SK-N-SH (cell line): ENCODE data around the gene PSMB10. TPM values are rescaled to one million over a fixed set of nuclear protein-coding genes. Genes with fewer than 3 reads are reported as not detected.
A peak's percentile ranks its signal among the peaks of the same experiment; 100 is the strongest.

Experiments
- CTCF ChIA-PET: fragments of 300-600, 350-600 bp; formaldehyde crosslinking; extraction: SDS; loops from one replicate; lab custom pipeline; 2021; lab: Yijun Ruan, JAX
- POLR2A ChIA-PET: fragments of 350-600 bp; sonication (Branson Sonifier 250); formaldehyde crosslinking; extraction: SDS; loops from one replicate; lab custom pipeline; 2020; ENCODE audit warnings: antibody characterized with exemption, inconsistent platforms; lab: Yijun Ruan, JAX
- DNase-seq: peaks from one replicate; pipeline ENCODE4 v3.0.0; 2012
- H2AFZ ChIP-seq: fragments of 200-600 bp; sonication (generic); 2 replicates; pipeline ENCODE4 v1.8.1; 2016; ENCODE audit warnings: antibody characterized with exemption, mild to moderate bottlenecking, low read depth
- H3F3A ChIP-seq: fragments of 200-600 bp; sonication (generic); replicated peaks from 2 replicates; pipeline ENCODE3; 2016; ENCODE audit warnings: antibody characterized with exemption, mild to moderate bottlenecking; ENCODE audit not compliant: insufficient read depth
- H3K27ac ChIP-seq, 2 experiments: fragments of 200-500 bp in 1 of 2; fragments of 200-600 bp in 1 of 2; sonication (Bioruptor generic) in 1 of 2; sonication (generic), shearing (Covaris generic) in 1 of 2; 2 replicates each; pipeline versions ENCODE4 v1.5.1 to v1.6.1; 2014 to 2016; ENCODE audit warnings: low read depth in 2 of 2, inconsistent platforms in 1 of 2, low read length in 1 of 2, mild to moderate bottlenecking in 1 of 2, mixed read lengths in 1 of 2
- H3K27me3 ChIP-seq: fragments of 200-600 bp; sonication (generic), shearing (Covaris generic); 2 replicates; pipeline ENCODE4 v1.6.1; 2016; ENCODE audit warnings: mixed run types; ENCODE audit not compliant: insufficient read depth
- H3K36me3 ChIP-seq, 2 experiments: fragments of 200-500 bp in 1 of 2; fragments of 200-600 bp in 1 of 2; sonication (Bioruptor generic) in 1 of 2; sonication (generic) in 1 of 2; replicated peaks in 1 of 2; 2 replicates each; pipeline versions ENCODE3 to v1.5.1; 2014 to 2016; ENCODE audit warnings: low read length in 1 of 2, mild to moderate bottlenecking in 1 of 2; ENCODE audit not compliant: insufficient read depth in 2 of 2, control insufficient read depth in 1 of 2
- H3K4me1 ChIP-seq, 2 experiments: fragments of 200-500 bp in 1 of 2; fragments of 200-600 bp in 1 of 2; sonication (Bioruptor generic) in 1 of 2; sonication (generic), shearing (Covaris generic) in 1 of 2; 2 replicates each; pipeline versions ENCODE4 v1.5.1 to v1.6.1; 2014 to 2016; ENCODE audit warnings: low read depth in 1 of 2, low read length in 1 of 2, mixed run types in 1 of 2; ENCODE audit not compliant: insufficient read depth in 2 of 2, control insufficient read depth in 1 of 2
- H3K4me2 ChIP-seq: fragments of 200-600 bp; sonication (generic), shearing (Covaris generic); 2 replicates; pipeline ENCODE4 v1.6.1; 2017; ENCODE audit warnings: mixed run types
- H3K4me3 ChIP-seq, 2 experiments: fragments of 200-500 bp in 1 of 2; fragments of 200-600 bp in 1 of 2; sonication (Bioruptor generic) in 1 of 2; sonication (generic), shearing (Covaris generic) in 1 of 2; 2 replicates each; pipeline versions ENCODE4 v1.5.1 to v1.8.1; 2014 to 2016; ENCODE audit warnings: low read depth in 2 of 2, inconsistent platforms in 1 of 2, low read length in 1 of 2, mild to moderate bottlenecking in 1 of 2, mixed read lengths in 1 of 2, moderate library complexity in 1 of 2
- H3K79me2 ChIP-seq: fragments of 200-600 bp; sonication (generic); 2 replicates; pipeline ENCODE4 v1.8.1; 2017; ENCODE audit warnings: mild to moderate bottlenecking; ENCODE audit not compliant: insufficient read depth
- H3K9ac ChIP-seq: fragments of 200-600 bp; sonication (generic); 2 replicates; pipeline ENCODE4 v1.6.1; 2017; ENCODE audit warnings: mixed run types
- H3K9me2 ChIP-seq: fragments of 200-600 bp; sonication (generic); 2 replicates; pipeline ENCODE4 v1.6.1; 2017; ENCODE audit warnings: mixed run types
- H3K9me3 ChIP-seq: fragments of 200-600 bp; sonication (generic); 2 replicates; pipeline ENCODE4 v1.6.1; 2017; ENCODE audit warnings: mixed run types, mild to moderate bottlenecking, moderate library complexity
- H4K20me1 ChIP-seq: fragments of 200-600 bp; sonication (generic); 2 replicates; pipeline ENCODE4 v1.6.1; 2017; ENCODE audit warnings: mild to moderate bottlenecking, mixed run types; ENCODE audit not compliant: insufficient read depth
- EP300 ChIP-seq, 2 experiments: IDR thresholded peaks; 2 replicates each; pipeline versions ENCODE4 v1.4.0 to v1.6.1; 2012; ENCODE audit warnings: borderline replicate concordance in 1 of 2, low read depth in 1 of 2, low read length in 1 of 2
- EZH2phosphoT487 ChIP-seq: fragments of 200-600 bp; sonication (generic); IDR thresholded peaks from 2 replicates; pipeline ENCODE4 v1.6.1; 2017; ENCODE audit warnings: low read depth, mixed run types, mild to moderate bottlenecking, antibody characterized with exemption, moderate library complexity, borderline replicate concordance
- GATA2 ChIP-seq: sonication (generic); formaldehyde crosslinking; IDR thresholded peaks from 2 replicates; pipeline ENCODE4 v1.5.0; 2020; ENCODE audit warnings: mild to moderate bottlenecking, missing genetic modification reagents
- MEF2A ChIP-seq: IDR thresholded peaks from 2 replicates; pipeline ENCODE4 v1.4.0; 2012; ENCODE audit warnings: low read depth, borderline replicate concordance
- RAD21 ChIP-seq: IDR thresholded peaks from 2 replicates; pipeline ENCODE4 v1.6.1; 2012; ENCODE audit warnings: mild to moderate bottlenecking, low read length
- SIN3A ChIP-seq: IDR thresholded peaks from 2 replicates; pipeline ENCODE4 v1.6.1; 2012; ENCODE audit warnings: low read depth, mild to moderate bottlenecking, low read length, moderate library complexity, borderline replicate concordance
- TCF12 ChIP-seq: IDR thresholded peaks from 2 replicates; pipeline ENCODE4 v1.4.0; 2012
- YY1 ChIP-seq: IDR thresholded peaks from 2 replicates; pipeline ENCODE4 v1.4.0; 2012; ENCODE audit warnings: low read depth, mild to moderate bottlenecking
- WGBS: methylation state at CpG from one replicate; pipeline ENCODE4 v1.1.6; 2017; ENCODE audit warnings: low lambda C conversion rate; 5-methylcytosine and 5-hydroxymethylcytosine counted together
- polyA plus RNA-seq, 3 experiments: library from polyadenylated mRNA; depleted of rRNA; stranded (reverse); fragments of >200 nt; gene quantifications; 2 replicates each; pipeline ENCODE4 v1.2.3, GENCODE V29; 2012
- TF ChIP-seq, protein P1 (sequence below): IDR thresholded peaks from 2 replicates; pipeline ENCODE4 v1.6.1; 2012; ENCODE audit warnings: mild to moderate bottlenecking, low read depth, low read length, moderate library complexity
- TF ChIP-seq, protein P2 (sequence below): fragments of 150-350 bp; IDR thresholded peaks from 2 replicates; pipeline ENCODE4 v1.6.1; 2016; ENCODE audit warnings: mild to moderate bottlenecking, low read depth, low read length

The PSMB10 gene
- polyA plus RNA-seq, 1 of the 3 experiments (the other 2 are of a cell fraction), result 57.8 TPM

DNA sequence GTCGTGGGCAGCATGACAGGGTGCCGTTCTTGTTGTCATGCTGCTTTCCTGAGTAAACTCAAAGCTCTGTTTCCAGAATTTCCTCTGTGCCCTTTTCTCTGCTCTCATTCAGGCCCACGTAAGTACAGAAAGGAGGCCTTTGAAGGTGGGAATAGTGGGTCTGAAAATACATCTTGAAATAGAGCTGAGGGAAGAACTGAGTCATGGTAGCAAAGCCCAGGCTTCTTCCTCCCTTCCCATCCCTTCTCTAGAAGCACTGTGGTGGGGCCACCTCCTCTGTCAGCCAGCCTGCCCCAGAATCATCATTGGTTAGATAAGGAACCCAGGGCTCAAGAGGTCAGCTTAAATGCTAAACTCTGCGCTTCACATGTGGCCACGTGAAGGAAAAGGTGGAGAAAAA, 14.4 kb downstream of the PSMB10 start:
- Histone ChIP-seq H4K20me1 (peaks cover 31% of the 10 kb centered on the region), H2AFZ (no peak overlapping the region), H3F3A (peaks cover 12% of the 10 kb centered on the region), H3K27me3 (no peaks in the 10 kb centered on the region), H3K79me2 (peaks cover 28% of the 10 kb centered on the region), H3K9ac (no peak overlapping the region), H3K4me2 (no peak overlapping the region), H3K9me3 (no peaks in the 10 kb centered on the region), H3K36me3 (peaks cover 0 to 19% of the 10 kb centered on the region in 2 experiments), H3K27ac (peak overlapping the region in 1 of 2 experiments; percentile 65; a peak in 1 of 4 replicates), H3K9me2 (no peaks in the 10 kb centered on the region), H3K4me3 (no peak overlapping the region), H3K4me1 (peaks cover 6 to 41% of the 10 kb centered on the region in 2 experiments; a peak in 2 of 4 replicates)
- TF ChIP-seq YY1, result no peak
- TF ChIP-seq, protein P1, sequence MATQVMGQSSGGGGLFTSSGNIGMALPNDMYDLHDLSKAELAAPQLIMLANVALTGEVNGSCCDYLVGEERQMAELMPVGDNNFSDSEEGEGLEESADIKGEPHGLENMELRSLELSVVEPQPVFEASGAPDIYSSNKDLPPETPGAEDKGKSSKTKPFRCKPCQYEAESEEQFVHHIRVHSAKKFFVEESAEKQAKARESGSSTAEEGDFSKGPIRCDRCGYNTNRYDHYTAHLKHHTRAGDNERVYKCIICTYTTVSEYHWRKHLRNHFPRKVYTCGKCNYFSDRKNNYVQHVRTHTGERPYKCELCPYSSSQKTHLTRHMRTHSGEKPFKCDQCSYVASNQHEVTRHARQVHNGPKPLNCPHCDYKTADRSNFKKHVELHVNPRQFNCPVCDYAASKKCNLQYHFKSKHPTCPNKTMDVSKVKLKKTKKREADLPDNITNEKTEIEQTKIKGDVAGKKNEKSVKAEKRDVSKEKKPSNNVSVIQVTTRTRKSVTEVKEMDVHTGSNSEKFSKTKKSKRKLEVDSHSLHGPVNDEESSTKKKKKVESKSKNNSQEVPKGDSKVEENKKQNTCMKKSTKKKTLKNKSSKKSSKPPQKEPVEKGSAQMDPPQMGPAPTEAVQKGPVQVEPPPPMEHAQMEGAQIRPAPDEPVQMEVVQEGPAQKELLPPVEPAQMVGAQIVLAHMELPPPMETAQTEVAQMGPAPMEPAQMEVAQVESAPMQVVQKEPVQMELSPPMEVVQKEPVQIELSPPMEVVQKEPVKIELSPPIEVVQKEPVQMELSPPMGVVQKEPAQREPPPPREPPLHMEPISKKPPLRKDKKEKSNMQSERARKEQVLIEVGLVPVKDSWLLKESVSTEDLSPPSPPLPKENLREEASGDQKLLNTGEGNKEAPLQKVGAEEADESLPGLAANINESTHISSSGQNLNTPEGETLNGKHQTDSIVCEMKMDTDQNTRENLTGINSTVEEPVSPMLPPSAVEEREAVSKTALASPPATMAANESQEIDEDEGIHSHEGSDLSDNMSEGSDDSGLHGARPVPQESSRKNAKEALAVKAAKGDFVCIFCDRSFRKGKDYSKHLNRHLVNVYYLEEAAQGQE, result no peak
- TF ChIP-seq GATA2 (CRISPR knock-in tag), result no peak
- TF ChIP-seq EP300 (IDR thresholded peaks at IDR 0.05; ENCODE audit: borderline replicate concordance in 1 of 2, low read depth in 1 of 2, low read length in 1 of 2), result no peak
- TF ChIP-seq, protein P2, sequence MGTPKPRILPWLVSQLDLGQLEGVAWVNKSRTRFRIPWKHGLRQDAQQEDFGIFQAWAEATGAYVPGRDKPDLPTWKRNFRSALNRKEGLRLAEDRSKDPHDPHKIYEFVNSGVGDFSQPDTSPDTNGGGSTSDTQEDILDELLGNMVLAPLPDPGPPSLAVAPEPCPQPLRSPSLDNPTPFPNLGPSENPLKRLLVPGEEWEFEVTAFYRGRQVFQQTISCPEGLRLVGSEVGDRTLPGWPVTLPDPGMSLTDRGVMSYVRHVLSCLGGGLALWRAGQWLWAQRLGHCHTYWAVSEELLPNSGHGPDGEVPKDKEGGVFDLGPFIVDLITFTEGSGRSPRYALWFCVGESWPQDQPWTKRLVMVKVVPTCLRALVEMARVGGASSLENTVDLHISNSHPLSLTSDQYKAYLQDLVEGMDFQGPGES, result no peak
- no peak for TF ChIP-seq TCF12
- no peak for TF ChIP-seq MEF2A
- TF ChIP-seq EZH2phosphoT487, result no peak
- TF ChIP-seq SIN3A, result no peak
- ChIA-PET CTCF (interaction anchor here (1.0 to 28.1 kb wide), 5 partner anchors 12 to 106 kb away, joined by 3 to 564 read pairs (median 7); partner anchors contain the start of genes EDC4, NRN1L and PSKH1), POLR2A (interaction anchor here (0.6 to 1.0 kb wide), 2 partner anchors 13 to 23 kb away, joined by 3 to 5 read pairs; no protein-coding TSS in a partner anchor)
- 85% methylated on average over 5 of the region's 5 CpGs for WGBS
- no peak for DNase-seq

DNA sequence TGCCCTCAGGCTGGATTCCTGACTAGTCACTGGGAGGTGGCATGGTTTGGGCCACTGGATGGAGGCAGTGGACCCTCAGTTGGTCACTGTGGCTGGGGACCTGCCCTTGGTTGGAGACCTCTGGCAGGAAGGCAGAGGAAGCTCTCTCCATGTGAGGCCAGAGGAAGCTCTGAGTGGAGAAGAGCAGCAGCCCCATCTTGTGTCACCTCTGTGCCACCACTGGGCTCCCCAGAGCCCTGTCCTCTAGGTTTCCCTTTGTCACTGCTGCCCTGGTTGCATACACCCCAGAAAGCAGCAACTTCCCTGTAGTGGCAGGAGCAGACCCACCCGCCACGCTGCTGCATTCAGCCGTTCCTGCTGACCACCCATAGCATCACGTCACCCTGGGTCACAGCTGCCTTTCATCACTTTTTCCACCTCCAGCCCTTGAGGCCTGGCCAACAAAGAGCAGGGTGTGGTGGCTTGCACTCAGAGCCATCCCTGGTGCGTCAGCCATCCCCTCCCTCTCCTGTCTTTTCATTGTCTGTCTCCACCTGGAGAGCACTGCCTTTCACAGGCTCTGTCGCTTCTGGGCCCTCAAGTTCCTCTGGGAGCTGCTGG, 16.9 kb downstream of the PSMB10 start:
- TF ChIP-seq RAD21 (peak; percentile 47), YY1 (no peak)
- Histone ChIP-seq H3K9me2 (no peaks in the 10 kb centered on the region), H3K9me3 (no peaks in the 10 kb centered on the region), H3K4me1 (peaks cover 14 to 66% of the 10 kb centered on the region in 2 experiments; a peak in 3 of 4 replicates), H2AFZ (no peak overlapping the region), H3K4me3 (no peak overlapping the region), H3K36me3 (peaks cover 0 to 15% of the 10 kb centered on the region in 2 experiments), H3K79me2 (peaks cover 46% of the 10 kb centered on the region), H3K9ac (no peak overlapping the region), H3K27ac (peak overlapping the region in 1 of 2 experiments; percentile 7; a peak in 1 of 4 replicates), H3F3A (peaks cover 24% of the 10 kb centered on the region), H3K4me2 (no peak overlapping the region), H3K27me3 (no peaks in the 10 kb centered on the region), H4K20me1 (peaks cover 47% of the 10 kb centered on the region)
- no peak for DNase-seq
- 100% methylated on average over 6 of the region's 6 CpGs for WGBS
- ChIA-PET POLR2A (no interaction called here), CTCF (interaction anchor here (0.7 to 28.1 kb wide), 6 partner anchors 9 to 103 kb away, joined by 3 to 564 read pairs (median 6); partner anchors contain the start of genes EDC4, NRN1L and PSKH1)
